Suprapubic skin (tissue), 4 donors: ENCODE measurements around the gene TENT4B. TPM values are rescaled to one million over a fixed set of nuclear protein-coding genes. Genes with fewer than 3 reads are reported as not detected.

Experiments
- DNase-seq, 2 donors: peaks; one replicate each; pipeline ENCODE4 v3.0.0-alpha.2; 2019; ENCODE audit warnings: low spot score in 2 of 2
- H3K27ac ChIP-seq: fragments of 200-600 bp; sonication (generic); one replicate; pipeline ENCODE4 v1.5.1; 2019
- H3K27me3 ChIP-seq: fragments of 200-600 bp; sonication (generic); one replicate; pipeline ENCODE4 v1.5.1; 2019
- H3K36me3 ChIP-seq: fragments of 200-600 bp; sonication (generic); one replicate; pipeline ENCODE4 v1.5.1; 2019
- H3K4me1 ChIP-seq: fragments of 200-600 bp; sonication (generic); one replicate; pipeline ENCODE4 v1.5.1; 2019
- H3K4me3 ChIP-seq: fragments of 200-600 bp; sonication (generic); one replicate; pipeline ENCODE4 v1.5.1; 2019; ENCODE audit warnings: mild to moderate bottlenecking
- H3K9me3 ChIP-seq: fragments of 200-600 bp; sonication (generic); one replicate; pipeline ENCODE4 v1.5.1; 2019
- EP300 ChIP-seq: sonication (generic); formaldehyde crosslinking; IDR thresholded peaks from one replicate; pipeline ENCODE4 v1.6.1; 2017; ENCODE audit warnings: antibody characterized with exemption
- POLR2A ChIP-seq, 2 donors: fragments of 450-650 bp; IDR thresholded peaks; one replicate each; pipeline ENCODE4 v1.6.1; 2017; ENCODE audit warnings: antibody characterized with exemption in 2 of 2, mild to moderate bottlenecking in 2 of 2, moderate library complexity in 2 of 2
- POLR2AphosphoS5 ChIP-seq, 3 donors: sonication (generic); formaldehyde crosslinking; IDR thresholded peaks; one replicate each; pipeline ENCODE4 v1.6.1; 2017; ENCODE audit warnings: antibody characterized with exemption in 3 of 3
- WGBS: methylation state at CpG from one replicate; pipeline ENCODE4 v1.1.5; 2018; 5-methylcytosine and 5-hydroxymethylcytosine counted together
- total RNA-seq, 4 donors: library from RNA; depleted of rRNA; stranded (reverse); fragments of >200 nt; gene quantifications; one replicate each; pipeline ENCODE4 v1.1.0, GENCODE V29; 2016
- TF ChIP-seq, protein P1 (sequence below), 2 donors: fragments of 200-600 bp in 1 of 2; fragments of 450-650 bp in 1 of 2; sonication (generic) in 1 of 2; IDR thresholded peaks; one replicate each; pipeline ENCODE4 v1.5.1; 2016 to 2019; ENCODE audit warnings: antibody characterized with exemption in 2 of 2, mild to moderate bottlenecking in 1 of 2, moderate library complexity in 1 of 2

The TENT4B gene
- total RNA-seq, 4 donors from 2014 or later, result 10.8 to 15.7 (median 12.9) TPM

DNA sequence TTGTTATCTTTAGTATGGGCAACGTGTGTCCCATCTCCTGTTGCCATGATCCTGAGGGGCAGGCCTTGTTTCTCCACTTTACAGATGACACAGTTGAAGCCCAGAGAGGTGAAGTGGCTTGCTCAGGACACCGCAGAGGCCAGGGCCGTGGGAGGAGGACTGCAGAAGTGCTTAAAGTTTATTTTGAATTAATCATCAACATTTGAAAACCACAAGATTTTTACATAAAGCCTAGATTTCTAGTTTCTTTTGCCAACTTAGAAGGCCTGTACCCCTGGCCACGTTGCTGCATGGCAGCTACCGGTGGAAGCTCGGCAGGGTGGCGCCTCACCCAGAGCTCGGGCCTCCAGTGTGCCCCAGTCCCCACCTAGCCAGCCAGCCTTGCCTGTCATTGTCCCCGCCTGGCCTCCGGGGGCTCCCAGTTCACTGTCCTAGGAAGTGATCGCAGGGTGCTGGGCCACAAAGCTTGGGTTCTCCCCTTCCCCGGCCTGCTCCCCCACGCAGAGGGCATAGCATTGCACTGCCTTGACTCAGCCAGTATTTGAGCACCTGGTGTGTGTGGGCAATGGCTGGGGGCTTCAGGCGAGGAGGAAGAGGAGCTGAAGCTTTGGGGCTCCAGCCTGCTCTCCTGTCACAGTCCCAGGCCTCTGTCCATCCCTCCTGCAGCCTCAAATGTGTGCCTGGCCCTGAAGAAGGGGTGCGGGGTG is 98.4 kb downstream of the TENT4B start:
- 78% methylated on average over 10 of the region's 15 CpGs for WGBS
- Histone ChIP-seq H3K27me3 (no peaks in the 10 kb centered on the region), H3K36me3 (no peaks in the 10 kb centered on the region), H3K27ac (peak overlapping the region; percentile 48), H3K4me3 (no peak overlapping the region), H3K4me1 (peaks cover 22% of the 10 kb centered on the region), H3K9me3 (no peaks in the 10 kb centered on the region)
- DNase-seq, result peak in 1 of 2 donors; percentile 57
- no peak for TF ChIP-seq POLR2A (IDR thresholded peaks at IDR 0.05)
- no peak for TF ChIP-seq POLR2AphosphoS5 (IDR thresholded peaks at IDR 0.05)
- TF ChIP-seq EP300, result no peak
- TF ChIP-seq, protein P1, sequence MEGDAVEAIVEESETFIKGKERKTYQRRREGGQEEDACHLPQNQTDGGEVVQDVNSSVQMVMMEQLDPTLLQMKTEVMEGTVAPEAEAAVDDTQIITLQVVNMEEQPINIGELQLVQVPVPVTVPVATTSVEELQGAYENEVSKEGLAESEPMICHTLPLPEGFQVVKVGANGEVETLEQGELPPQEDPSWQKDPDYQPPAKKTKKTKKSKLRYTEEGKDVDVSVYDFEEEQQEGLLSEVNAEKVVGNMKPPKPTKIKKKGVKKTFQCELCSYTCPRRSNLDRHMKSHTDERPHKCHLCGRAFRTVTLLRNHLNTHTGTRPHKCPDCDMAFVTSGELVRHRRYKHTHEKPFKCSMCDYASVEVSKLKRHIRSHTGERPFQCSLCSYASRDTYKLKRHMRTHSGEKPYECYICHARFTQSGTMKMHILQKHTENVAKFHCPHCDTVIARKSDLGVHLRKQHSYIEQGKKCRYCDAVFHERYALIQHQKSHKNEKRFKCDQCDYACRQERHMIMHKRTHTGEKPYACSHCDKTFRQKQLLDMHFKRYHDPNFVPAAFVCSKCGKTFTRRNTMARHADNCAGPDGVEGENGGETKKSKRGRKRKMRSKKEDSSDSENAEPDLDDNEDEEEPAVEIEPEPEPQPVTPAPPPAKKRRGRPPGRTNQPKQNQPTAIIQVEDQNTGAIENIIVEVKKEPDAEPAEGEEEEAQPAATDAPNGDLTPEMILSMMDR (IDR thresholded peaks at IDR 0.05), result no peak

DNA sequence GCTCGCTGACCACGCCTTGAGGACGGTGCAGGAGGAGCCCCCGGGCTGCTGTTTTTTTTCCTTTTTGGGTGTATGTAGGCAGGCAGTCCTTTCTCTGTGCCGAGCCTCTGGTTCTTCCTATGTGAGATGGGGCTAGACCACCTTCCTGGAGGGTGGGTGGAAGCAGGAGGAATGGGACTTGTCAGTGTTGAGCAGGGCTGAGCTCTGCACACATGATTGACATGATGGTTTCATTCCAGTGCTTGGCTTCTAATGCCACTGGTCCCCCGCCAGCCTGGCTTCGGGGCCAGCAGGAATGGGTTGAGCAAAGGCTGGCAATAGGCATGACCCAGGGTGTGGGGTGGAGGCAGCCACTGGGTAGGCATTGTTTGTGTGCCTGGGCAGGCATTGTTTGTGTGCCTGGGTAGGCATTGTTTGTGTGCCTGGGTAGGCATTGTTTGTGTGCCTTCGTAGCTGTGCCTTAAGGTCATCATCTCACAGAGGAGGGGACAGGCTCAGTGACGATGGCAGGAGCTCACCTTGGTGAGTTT is 99.0 kb downstream of the TENT4B start:
- WGBS, result 68% methylated on average over 9 of the region's 9 CpGs
- H3K36me3 ChIP-seq, result no peaks in the 10 kb centered on the region
- H3K4me1 ChIP-seq, result peaks cover 16% of the 10 kb centered on the region
- H3K27me3 ChIP-seq, result no peaks in the 10 kb centered on the region
- H3K27ac ChIP-seq, result no peak overlapping the region
- DNase-seq, result peak in 1 of 2 donors; percentile 40
- no peak overlapping the region for H3K4me3 ChIP-seq
- TF ChIP-seq, protein P1 (IDR thresholded peaks at IDR 0.05), result no peak
- TF ChIP-seq POLR2A (IDR thresholded peaks at IDR 0.05), result no peak
- no peak for TF ChIP-seq EP300
- no peak for TF ChIP-seq POLR2AphosphoS5 (IDR thresholded peaks at IDR 0.05)
- no peaks in the 10 kb centered on the region for H3K9me3 ChIP-seq

DNA sequence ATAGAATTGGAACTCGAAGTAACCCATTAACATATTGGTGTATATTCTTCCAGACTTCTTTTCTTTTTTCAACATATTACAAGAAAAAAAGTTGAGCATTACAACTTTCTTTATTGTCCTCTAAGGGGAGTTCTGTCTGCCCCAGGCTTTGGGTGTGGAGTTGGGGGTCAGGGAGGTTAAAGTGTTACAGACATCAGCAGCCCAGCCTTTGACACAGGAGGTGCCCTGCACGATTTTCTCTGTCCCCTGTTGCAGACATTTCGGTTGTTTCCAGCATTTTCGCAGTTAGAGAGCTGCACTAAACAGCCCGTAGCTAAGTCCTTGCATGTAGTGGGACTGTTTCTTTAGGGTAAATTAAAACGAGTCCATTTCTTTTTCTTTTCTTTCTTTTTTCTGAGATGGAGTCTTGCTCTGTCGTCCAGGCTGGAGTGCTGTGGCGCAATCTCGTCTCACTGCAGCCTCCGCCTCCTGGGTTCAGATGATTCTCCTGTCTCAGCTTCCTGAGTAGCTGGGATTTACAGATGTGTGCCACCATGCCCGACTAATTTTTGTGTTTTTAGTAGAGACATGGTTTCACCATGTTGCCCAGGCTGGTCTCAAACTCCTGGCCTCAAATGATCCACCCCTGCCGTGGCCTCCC is 99.9 kb downstream of the TENT4B start:
- no peak overlapping the region for H3K27ac ChIP-seq
- H3K4me3 ChIP-seq, result no peak overlapping the region
- no peaks in the 10 kb centered on the region for H3K27me3 ChIP-seq
- no peaks in the 10 kb centered on the region for H3K36me3 ChIP-seq
- H3K4me1 ChIP-seq, result peaks cover 15% of the 10 kb centered on the region
- TF ChIP-seq, protein P1 (IDR thresholded peaks at IDR 0.05), result no peak
- TF ChIP-seq EP300 (no peak), POLR2A (IDR thresholded peaks at IDR 0.05) (no peak), POLR2AphosphoS5 (IDR thresholded peaks at IDR 0.05) (no peak)
- peak in 1 of 2 donors; percentile 76 for DNase-seq
- 58% methylated on average over 12 of the region's 12 CpGs for WGBS
- H3K9me3 ChIP-seq, result no peaks in the 10 kb centered on the region

DNA sequence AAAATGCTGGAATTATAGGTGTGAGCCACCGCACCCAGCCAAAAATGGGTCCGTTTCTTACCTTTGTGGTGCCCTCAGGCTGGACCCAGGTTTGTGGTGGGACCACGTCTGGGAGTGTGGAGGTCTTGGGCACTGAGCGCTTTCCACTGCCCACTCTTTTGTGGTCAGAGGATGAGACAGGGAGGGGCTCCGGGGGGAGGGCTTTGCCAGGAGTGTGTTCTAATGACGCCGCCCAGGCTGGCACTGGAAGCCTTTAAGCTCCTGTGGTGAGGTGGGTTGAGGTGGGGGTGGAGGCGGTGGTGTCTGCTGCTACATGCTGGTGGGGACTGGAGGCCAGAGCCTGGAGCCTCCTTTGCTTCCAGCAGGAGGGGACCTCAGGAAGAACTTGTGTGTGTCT is 100.4 kb downstream of the TENT4B start:
- H3K9me3 ChIP-seq, result no peaks in the 10 kb centered on the region
- TF ChIP-seq, protein P1 (IDR thresholded peaks at IDR 0.05), result no peak
- TF ChIP-seq POLR2A (IDR thresholded peaks at IDR 0.05), result no peak
- H3K4me3 ChIP-seq, result no peak overlapping the region
- H3K27ac ChIP-seq, result no peak overlapping the region
- no peaks in the 10 kb centered on the region for H3K36me3 ChIP-seq
- DNase-seq, result peak in 1 of 2 donors; percentile 69
- 92% methylated on average over 7 of the region's 8 CpGs for WGBS
- peaks cover 19% of the 10 kb centered on the region for H3K4me1 ChIP-seq
- no peaks in the 10 kb centered on the region for H3K27me3 ChIP-seq

DNA sequence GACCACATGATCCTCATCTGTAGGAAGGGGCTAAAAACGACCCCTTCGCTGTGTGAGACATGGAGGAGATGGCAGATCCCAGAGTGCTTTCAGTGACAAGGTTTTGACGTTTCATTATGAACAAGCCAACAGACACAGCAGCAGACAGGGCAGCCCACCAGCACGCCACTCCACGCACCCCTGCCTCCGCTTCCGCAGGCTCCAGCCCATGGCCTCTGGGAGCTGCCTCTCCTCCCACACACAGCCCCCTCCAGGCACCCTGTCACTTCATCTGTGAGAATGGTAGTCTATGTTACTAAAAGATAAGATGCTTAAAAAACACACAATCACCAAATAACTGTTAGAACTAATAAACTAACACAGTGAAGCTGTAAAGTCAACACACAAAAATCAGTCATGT is 101.0 kb downstream of the TENT4B start:
- DNase-seq, result no peak
- no peak overlapping the region for H3K27ac ChIP-seq
- 80% methylated on average over 7 of the region's 7 CpGs for WGBS
- H3K27me3 ChIP-seq, result no peaks in the 10 kb centered on the region
- no peak overlapping the region for H3K4me3 ChIP-seq
- no peaks in the 10 kb centered on the region for H3K36me3 ChIP-seq
- no peak for TF ChIP-seq POLR2AphosphoS5 (IDR thresholded peaks at IDR 0.05)
- no peak for TF ChIP-seq EP300
- TF ChIP-seq, protein P1 (IDR thresholded peaks at IDR 0.05), result no peak
- TF ChIP-seq POLR2A (IDR thresholded peaks at IDR 0.05), result no peak
- H3K4me1 ChIP-seq, result peaks cover 24% of the 10 kb centered on the region
- H3K9me3 ChIP-seq, result no peaks in the 10 kb centered on the region
